MM.1S (cell line): ENCODE data around the gene ANTKMT.

Experiments
- DNase-seq: peaks from one replicate; pipeline ENCODE4 v3.0.0-alpha.2; 2015
- H2AFZ ChIP-seq: fragments of 300-600 bp; sonication (generic); 2 replicates; pipeline ENCODE4 v1.6.0; 2016; ENCODE audit warnings: antibody characterized with exemption, low read length
- H3F3A ChIP-seq: fragments of 300-600 bp; sonication (generic); 2 replicates; pipeline ENCODE4 v1.6.1; 2016; ENCODE audit warnings: mild to moderate bottlenecking, antibody characterized with exemption, low read length, moderate library complexity, mixed read lengths; ENCODE audit not compliant: insufficient read depth
- H3K27ac ChIP-seq: fragments of 300-600 bp; sonication (generic); 2 replicates; pipeline ENCODE4 v1.5.1; 2016; ENCODE audit warnings: mild to moderate bottlenecking, low read length
- H3K27me3 ChIP-seq: fragments of 300-600 bp; sonication (generic); replicated peaks from 2 replicates; pipeline ENCODE4 v1.6.0; 2016; ENCODE audit warnings: low read length; ENCODE audit not compliant: insufficient read depth
- H3K36me3 ChIP-seq: fragments of 300-600 bp; sonication (generic); replicated peaks from 2 replicates; pipeline ENCODE4 v1.6.1; 2016; ENCODE audit warnings: mild to moderate bottlenecking, low read length, mixed read lengths; ENCODE audit not compliant: insufficient read depth
- H3K4me1 ChIP-seq: fragments of 300-600 bp; sonication (generic); 2 replicates; pipeline ENCODE4 v1.6.1; 2016; ENCODE audit warnings: low read length, mixed read lengths
- H3K4me2 ChIP-seq: fragments of 300-600 bp; sonication (generic); 2 replicates; pipeline ENCODE4 v1.6.0; 2016; ENCODE audit warnings: low read depth, low read length
- H3K4me3 ChIP-seq: fragments of 300-600 bp; sonication (generic); 2 replicates; pipeline ENCODE4 v1.5.1; 2016; ENCODE audit warnings: low read length, mixed read lengths
- H3K79me2 ChIP-seq: fragments of 300-600 bp; sonication (generic); 2 replicates; pipeline ENCODE4 v1.6.1; 2016; ENCODE audit warnings: mixed run types, low read length, mixed read lengths
- H3K9ac ChIP-seq: fragments of 300-600 bp; sonication (generic); 2 replicates; pipeline ENCODE4 v1.6.1; 2016; ENCODE audit warnings: low read length, mixed read lengths
- H3K9me2 ChIP-seq: fragments of 300-600 bp; sonication (generic); replicated peaks from 2 replicates; pipeline ENCODE4 v1.6.1; 2016; ENCODE audit warnings: mild to moderate bottlenecking, low read length, mixed read lengths; ENCODE audit not compliant: insufficient read depth
- H3K9me3 ChIP-seq: fragments of 300-600 bp; sonication (generic); replicated peaks from 2 replicates; pipeline ENCODE4 v1.6.1; 2016; ENCODE audit warnings: mild to moderate bottlenecking, low read length, mixed read lengths; ENCODE audit not compliant: insufficient read depth
- H4K20me1 ChIP-seq: fragments of 300-600 bp; sonication (generic); 2 replicates; pipeline ENCODE4 v1.6.1; 2016; ENCODE audit warnings: mild to moderate bottlenecking, low read length, moderate library complexity, mixed read lengths; ENCODE audit not compliant: insufficient read depth
- EZH2 ChIP-seq: fragments of 300-600 bp; sonication (generic); optimal IDR thresholded peaks from 2 replicates; pipeline ENCODE3; 2017; ENCODE audit warnings: low read depth, mild to moderate bottlenecking, antibody characterized with exemption, low read length, mixed read lengths
- EZH2phosphoT487 ChIP-seq: fragments of 300-600 bp; sonication (generic); IDR thresholded peaks from 2 replicates; pipeline ENCODE4 v1.6.1; 2018; ENCODE audit warnings: antibody characterized with exemption, low read length
- TF ChIP-seq, protein P1 (sequence below): fragments of 300-600 bp; sonication (generic); IDR thresholded peaks from 2 replicates; pipeline ENCODE4 v1.5.1; 2016; ENCODE audit warnings: antibody characterized with exemption, low read length, mixed read lengths

Gene ANTKMT

DNA sequence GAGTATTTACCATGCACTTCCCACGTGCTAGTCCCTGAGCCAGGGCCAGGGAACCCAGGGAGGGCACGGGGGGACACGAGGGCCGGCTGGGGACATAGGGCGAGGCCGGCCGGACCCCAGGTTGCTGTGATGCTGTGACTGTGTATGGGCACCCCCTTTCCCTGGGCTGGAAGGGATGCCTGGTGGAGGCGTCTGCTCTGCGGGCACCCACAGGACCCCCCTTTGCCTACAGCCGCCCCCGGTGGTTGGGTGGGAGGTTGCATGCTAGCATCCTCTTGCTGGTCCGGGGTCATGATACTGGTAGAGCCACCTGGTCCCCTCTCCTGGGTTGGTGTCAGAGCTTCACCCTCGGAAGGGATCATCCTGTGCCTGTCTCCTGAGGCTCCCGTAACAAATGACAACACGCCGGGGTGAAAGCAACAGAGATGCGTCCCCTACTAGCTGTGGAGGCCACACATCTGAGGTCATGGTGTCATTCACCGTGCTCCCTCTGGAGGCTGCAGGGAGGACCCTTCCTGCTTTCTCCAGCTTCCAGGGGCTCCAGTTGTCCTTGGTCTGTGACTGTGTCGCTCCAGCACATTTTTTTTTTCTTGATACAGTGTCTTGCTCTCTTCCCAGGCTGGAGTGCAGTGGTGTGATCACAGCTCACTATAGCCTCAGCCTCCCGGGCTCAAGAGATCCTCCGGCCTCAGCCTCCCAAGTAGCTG lies 23.0 kb downstream of the ANTKMT start:
- H3K4me2 ChIP-seq, result no peak overlapping the region
- no peaks in the 10 kb centered on the region for H3K9me3 ChIP-seq
- no peaks in the 10 kb centered on the region for H4K20me1 ChIP-seq
- H3K27ac ChIP-seq, result no peak overlapping the region
- peaks cover 49% of the 10 kb centered on the region for H3K27me3 ChIP-seq
- H3F3A ChIP-seq, result no peaks in the 10 kb centered on the region
- peaks cover 15% of the 10 kb centered on the region for H3K79me2 ChIP-seq
- no peak overlapping the region for H3K9ac ChIP-seq
- TF ChIP-seq EZH2phosphoT487, result no peak
- TF ChIP-seq, protein P1, sequence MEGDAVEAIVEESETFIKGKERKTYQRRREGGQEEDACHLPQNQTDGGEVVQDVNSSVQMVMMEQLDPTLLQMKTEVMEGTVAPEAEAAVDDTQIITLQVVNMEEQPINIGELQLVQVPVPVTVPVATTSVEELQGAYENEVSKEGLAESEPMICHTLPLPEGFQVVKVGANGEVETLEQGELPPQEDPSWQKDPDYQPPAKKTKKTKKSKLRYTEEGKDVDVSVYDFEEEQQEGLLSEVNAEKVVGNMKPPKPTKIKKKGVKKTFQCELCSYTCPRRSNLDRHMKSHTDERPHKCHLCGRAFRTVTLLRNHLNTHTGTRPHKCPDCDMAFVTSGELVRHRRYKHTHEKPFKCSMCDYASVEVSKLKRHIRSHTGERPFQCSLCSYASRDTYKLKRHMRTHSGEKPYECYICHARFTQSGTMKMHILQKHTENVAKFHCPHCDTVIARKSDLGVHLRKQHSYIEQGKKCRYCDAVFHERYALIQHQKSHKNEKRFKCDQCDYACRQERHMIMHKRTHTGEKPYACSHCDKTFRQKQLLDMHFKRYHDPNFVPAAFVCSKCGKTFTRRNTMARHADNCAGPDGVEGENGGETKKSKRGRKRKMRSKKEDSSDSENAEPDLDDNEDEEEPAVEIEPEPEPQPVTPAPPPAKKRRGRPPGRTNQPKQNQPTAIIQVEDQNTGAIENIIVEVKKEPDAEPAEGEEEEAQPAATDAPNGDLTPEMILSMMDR, result no peak
- TF ChIP-seq EZH2, result no peak
- H3K4me3 ChIP-seq, result no peak overlapping the region
- H3K4me1 ChIP-seq, result peaks cover 7% of the 10 kb centered on the region; the same call in 1 of the 2 replicates
- H2AFZ ChIP-seq, result no peak overlapping the region
- H3K36me3 ChIP-seq, result no peaks in the 10 kb centered on the region
- no peak for DNase-seq
- no peaks in the 10 kb centered on the region for H3K9me2 ChIP-seq

DNA sequence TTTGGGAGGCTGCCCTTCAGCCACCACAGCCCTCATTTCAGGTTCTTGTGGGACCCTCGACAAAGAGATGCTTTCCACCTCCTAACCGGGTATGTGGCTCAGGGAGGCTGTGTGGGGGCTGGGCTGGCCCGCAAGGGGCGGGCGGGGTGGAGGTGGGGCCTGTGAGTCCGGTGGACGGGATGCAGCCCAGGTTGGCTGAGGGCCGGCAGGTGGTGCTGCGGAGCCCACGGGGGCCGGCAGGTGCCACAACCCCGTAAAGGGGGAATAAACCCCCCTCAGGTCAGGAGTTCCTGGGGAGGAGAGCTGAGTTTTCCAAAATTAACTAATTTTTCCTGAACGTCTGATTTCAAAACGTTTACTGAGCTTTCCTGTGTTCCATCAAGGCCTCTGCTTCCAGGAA lies 24.8 kb downstream of the ANTKMT start:
- peak; percentile 48 for DNase-seq
- H3K4me2 ChIP-seq, result no peak overlapping the region

DNA sequence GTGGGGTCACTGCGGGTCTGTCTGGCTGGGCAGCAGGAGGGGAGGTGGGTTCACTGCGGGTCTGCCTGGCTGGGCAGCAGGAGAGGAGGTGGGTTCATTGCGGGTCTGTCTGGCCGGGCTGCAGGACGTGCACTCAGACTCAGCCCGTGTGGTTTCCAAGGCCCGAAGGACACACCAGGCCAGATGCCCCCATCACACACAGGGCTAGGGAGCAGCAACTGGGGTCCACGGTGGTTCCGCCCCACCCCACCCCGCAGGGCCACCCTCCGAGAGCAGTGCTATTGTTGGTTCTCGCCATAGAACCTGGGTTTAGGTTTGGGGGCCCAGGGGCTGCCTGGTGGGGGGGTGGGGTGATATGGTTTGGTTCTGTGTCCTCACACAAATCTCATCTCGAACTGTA lies 25.7 kb downstream of the ANTKMT start:
- Histone ChIP-seq H3K79me2 (no peaks in the 10 kb centered on the region), H3K36me3 (no peaks in the 10 kb centered on the region), H3K9me3 (no peaks in the 10 kb centered on the region), H4K20me1 (no peaks in the 10 kb centered on the region), H3K4me1 (no peaks in the 10 kb centered on the region), H3K9ac (no peak overlapping the region), H3F3A (no peaks in the 10 kb centered on the region), H3K27me3 (peaks cover 72% of the 10 kb centered on the region), H3K4me2 (no peak overlapping the region), H2AFZ (no peak overlapping the region), H3K4me3 (no peak overlapping the region), H3K27ac (no peak overlapping the region), H3K9me2 (no peaks in the 10 kb centered on the region)
- TF ChIP-seq, protein P1, result no peak
- TF ChIP-seq EZH2phosphoT487 (no peak), EZH2 (no peak)
- no peak for DNase-seq

More for the DNA sequence above, 24.8 kb downstream of the ANTKMT start:
- Histone ChIP-seq H3K9ac (no peak overlapping the region), H3K27me3 (peaks cover 63% of the 10 kb centered on the region), H2AFZ (no peak overlapping the region), H3K9me2 (no peaks in the 10 kb centered on the region), H3K27ac (no peak overlapping the region), H3K79me2 (no peaks in the 10 kb centered on the region), H3K9me3 (no peaks in the 10 kb centered on the region), H4K20me1 (no peaks in the 10 kb centered on the region), H3K36me3 (no peaks in the 10 kb centered on the region), H3K4me3 (no peak overlapping the region), H3K4me1 (no peaks in the 10 kb centered on the region), H3F3A (no peaks in the 10 kb centered on the region)
- TF ChIP-seq EZH2, result no peak
- TF ChIP-seq, protein P1, result peak; percentile 60
